Ammon's horn (tissue), 1 donor: Measurements from ENCODE around the gene MTOR.
"Not testable (repeated sequence)": the region's sequence is repeated elsewhere in the genome, so short reads cannot be mapped to it uniquely, and the experiment has no call there.

Experiments used
- DNase-seq: peaks from one replicate; pipeline ENCODE4 v3.0.0-alpha.2; 2016; ENCODE audit warnings: low spot score

MTOR gene

GRCh38 chr1:11280719-11281376 is 18.5 kb upstream of the MTOR start:
- no peak for DNase-seq

- DNase-seq, result no peak
These were observed 17.3 kb upstream of the MTOR start for GRCh38 chr1:11279630-11280029.

GRCh38 chr1:11279152-11279551 is 16.8 kb upstream of the MTOR start:
- no peak for DNase-seq

- no peak for DNase-seq
These were observed 11.4 kb upstream of the MTOR start for GRCh38 chr1:11273595-11274234.

- DNase-seq, result peak; percentile 88
These were observed 10.7 kb upstream of the MTOR start, which contains the start of gene UBIAD1 for GRCh38 chr1:11272832-11273594. TSS of gene UBIAD1 (plus strand) at chr1:11273198. CDS start at chr1:11273532, 334 bp downstream.

- no peak for DNase-seq
These were observed 10.1 kb upstream of the MTOR start for GRCh38 chr1:11272544-11272831.

GRCh38 chr1:11267350-11268337 is 5.3 kb upstream of the MTOR start:
- not testable (repeated sequence) for DNase-seq

- DNase-seq, result no peak
These were observed 4.1 kb upstream of the MTOR start for GRCh38 chr1:11266268-11267074.

GRCh38 chr1:11256299-11256698 is 6.1 kb downstream of the MTOR start:
- no peak for DNase-seq

- no peak for DNase-seq
These were observed 9.1 kb downstream of the MTOR start for GRCh38 chr1:11253226-11253625.

GRCh38 chr1:11252538-11252937 is 9.8 kb downstream of the MTOR start:
- DNase-seq, result no peak

- DNase-seq, result no peak
These were observed 14.2 kb downstream of the MTOR start for GRCh38 chr1:11248169-11248568.

GRCh38 chr1:11245904-11246719 is 16.2 kb downstream of the MTOR start:
- DNase-seq, result peak; percentile 16

GRCh38 chr1:11245248-11245647 is 17.1 kb downstream of the MTOR start:
- no peak for DNase-seq

GRCh38 chr1:11238311-11238710 is 24.0 kb downstream of the MTOR start:
- no peak for DNase-seq

GRCh38 chr1:11237356-11237755 is 25.0 kb downstream of the MTOR start:
- no peak for DNase-seq

GRCh38 chr1:11233208-11233607 is 29.1 kb downstream of the MTOR start:
- DNase-seq, result no peak

- no peak for DNase-seq
These were observed 33.1 kb downstream of the MTOR start for GRCh38 chr1:11229203-11229602.

- DNase-seq, result no peak
These were observed 35.0 kb downstream of the MTOR start for GRCh38 chr1:11227106-11228077.
